RCC 7860 (cell line): ENCODE results near the gene AXIN1.
"Not testable (repeated sequence)": the region's sequence is repeated elsewhere in the genome, so short reads cannot be mapped to it uniquely, and the experiment has no call there.

Experiments
- DNase-seq: peaks from one replicate; pipeline ENCODE4 v3.0.0-alpha.2; 2015; ENCODE audit warnings: low spot score
- FAIRE-seq: peaks from 2 replicates; lab custom pipeline; 2012; peaks lifted over from hg19 to GRCh38; lab: Jason Lieb, UNC

The AXIN1 gene, protein sequence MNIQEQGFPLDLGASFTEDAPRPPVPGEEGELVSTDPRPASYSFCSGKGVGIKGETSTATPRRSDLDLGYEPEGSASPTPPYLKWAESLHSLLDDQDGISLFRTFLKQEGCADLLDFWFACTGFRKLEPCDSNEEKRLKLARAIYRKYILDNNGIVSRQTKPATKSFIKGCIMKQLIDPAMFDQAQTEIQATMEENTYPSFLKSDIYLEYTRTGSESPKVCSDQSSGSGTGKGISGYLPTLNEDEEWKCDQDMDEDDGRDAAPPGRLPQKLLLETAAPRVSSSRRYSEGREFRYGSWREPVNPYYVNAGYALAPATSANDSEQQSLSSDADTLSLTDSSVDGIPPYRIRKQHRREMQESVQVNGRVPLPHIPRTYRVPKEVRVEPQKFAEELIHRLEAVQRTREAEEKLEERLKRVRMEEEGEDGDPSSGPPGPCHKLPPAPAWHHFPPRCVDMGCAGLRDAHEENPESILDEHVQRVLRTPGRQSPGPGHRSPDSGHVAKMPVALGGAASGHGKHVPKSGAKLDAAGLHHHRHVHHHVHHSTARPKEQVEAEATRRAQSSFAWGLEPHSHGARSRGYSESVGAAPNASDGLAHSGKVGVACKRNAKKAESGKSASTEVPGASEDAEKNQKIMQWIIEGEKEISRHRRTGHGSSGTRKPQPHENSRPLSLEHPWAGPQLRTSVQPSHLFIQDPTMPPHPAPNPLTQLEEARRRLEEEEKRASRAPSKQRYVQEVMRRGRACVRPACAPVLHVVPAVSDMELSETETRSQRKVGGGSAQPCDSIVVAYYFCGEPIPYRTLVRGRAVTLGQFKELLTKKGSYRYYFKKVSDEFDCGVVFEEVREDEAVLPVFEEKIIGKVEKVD

DNA sequence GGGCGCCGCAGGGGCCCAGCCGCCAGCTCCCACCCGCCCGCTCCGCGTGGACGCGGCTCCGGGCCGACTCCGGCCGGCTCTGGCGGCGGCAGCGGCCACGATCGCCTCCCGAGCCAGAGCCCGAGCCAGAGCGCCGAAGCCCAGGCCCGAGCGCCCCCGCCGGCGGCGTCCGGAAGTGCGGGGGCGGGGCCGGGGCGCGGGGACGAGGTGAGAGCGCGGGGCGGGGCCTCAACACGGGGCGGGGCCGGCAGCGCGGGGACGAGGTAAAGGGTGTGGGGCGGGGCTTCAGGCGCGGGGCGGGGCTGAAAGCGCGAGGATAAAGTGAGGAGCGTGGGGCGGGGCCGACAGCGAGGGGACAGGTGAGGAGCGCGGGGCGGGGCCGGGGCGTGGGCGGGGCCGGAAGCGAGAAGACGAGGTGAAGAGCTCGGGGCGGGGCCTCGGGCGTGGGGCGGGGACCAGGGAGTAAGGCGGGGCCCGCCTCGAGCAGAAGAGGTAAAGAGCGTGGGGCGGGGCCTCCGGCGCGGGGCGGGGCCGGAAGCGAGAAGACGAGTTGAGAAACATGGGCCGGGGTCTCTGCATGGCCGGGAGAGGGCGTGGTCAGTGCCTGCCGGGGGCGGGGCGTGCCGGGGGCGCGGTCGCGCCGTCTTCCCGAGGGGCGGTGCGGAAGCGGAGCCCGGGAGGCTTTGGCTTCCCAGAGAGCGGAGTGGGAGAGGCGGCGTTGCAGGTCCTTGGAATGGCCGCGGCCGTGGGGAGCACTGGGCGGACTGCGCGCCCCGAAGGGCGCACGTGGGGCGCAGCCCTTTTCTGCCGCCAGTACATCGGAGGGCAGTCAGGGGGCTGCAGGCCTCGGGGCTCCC is at the start of gene AXIN1:
Gene AXIN1, minus strand, starts transcription at position 177 of the 857 bp plus-strand sequence. CDS start 5,698 bp downstream, outside the sequence.
- no peak for FAIRE-seq
- DNase-seq, result peak; percentile 94

DNA sequence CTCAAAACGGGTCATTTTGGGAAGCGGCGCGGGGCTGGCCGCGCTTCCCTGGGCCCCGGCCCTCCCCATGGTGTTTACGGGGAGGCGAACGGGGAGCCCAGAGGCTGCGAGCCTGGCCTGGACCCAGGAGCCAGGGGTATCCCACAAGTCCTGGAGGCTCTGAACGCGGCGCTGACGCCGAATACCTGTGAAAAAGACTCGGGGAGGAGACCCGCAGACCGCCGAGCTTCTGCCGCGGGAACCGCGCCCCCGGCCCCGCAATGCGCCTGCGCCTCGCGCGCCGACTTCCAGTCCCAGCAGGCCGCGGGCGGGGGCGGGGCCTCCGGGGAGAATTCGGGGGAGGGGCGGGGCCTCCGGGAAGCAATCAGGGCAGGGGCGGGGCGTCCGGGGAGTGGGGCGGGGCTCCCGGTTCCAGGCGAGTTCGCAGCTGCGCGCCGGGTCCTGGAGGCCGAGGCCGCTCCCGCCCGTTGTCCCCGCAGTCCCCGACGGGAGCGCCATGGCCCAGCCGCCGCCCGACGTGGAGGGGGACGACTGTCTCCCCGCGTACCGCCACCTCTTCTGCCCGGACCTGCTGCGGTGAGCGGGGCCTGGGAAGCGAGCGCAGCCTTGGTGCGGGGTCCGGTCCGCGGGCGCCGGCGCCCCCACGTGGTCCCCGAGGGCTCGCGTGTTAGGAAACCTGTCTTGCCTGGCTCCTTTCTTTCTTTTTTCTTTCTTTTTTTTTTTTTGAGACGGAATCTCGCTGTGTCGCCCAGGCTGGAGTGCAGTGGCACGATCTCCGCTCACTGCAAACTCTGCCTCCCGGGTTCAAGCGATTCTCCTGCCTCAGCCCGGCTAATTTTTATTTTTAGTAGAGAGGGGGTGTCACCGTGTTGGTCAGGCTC is 49.2 kb upstream of the AXIN1 start, which contains the start of gene DECR2:
Gene DECR2, plus strand, starts transcription at position 418 of the 881 bp plus-strand sequence. Its CDS starts 79 bp downstream, at position 497.
- FAIRE-seq, result no peak
- peak; percentile 63 for DNase-seq

DNA sequence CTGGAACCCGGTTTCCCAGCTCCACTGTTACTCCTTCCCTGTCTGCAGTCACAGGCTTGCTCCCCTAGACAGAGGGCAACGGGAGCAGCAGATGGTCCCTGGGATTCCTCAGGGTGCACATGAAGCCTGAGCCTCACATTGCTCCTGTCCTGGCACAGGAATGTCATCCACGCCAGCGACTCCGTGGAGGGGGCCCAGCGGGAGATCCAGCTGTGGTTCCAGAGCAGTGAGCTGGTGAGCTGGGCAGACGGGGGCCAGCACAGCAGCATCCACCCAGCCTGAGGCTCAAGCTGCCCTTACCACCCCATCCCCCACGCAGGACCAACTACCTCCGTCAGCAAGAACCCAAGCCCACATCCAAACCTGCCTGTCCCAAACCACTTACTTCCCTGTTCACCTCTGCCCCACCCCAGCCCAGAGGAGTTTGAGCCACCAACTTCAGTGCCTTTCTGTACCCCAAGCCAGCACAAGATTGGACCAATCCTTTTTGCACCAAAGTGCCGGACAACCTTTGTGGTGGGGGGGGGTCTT is 47.6 kb upstream of the AXIN1 start:
- FAIRE-seq (no peak), DNase-seq (no peak)

DNA sequence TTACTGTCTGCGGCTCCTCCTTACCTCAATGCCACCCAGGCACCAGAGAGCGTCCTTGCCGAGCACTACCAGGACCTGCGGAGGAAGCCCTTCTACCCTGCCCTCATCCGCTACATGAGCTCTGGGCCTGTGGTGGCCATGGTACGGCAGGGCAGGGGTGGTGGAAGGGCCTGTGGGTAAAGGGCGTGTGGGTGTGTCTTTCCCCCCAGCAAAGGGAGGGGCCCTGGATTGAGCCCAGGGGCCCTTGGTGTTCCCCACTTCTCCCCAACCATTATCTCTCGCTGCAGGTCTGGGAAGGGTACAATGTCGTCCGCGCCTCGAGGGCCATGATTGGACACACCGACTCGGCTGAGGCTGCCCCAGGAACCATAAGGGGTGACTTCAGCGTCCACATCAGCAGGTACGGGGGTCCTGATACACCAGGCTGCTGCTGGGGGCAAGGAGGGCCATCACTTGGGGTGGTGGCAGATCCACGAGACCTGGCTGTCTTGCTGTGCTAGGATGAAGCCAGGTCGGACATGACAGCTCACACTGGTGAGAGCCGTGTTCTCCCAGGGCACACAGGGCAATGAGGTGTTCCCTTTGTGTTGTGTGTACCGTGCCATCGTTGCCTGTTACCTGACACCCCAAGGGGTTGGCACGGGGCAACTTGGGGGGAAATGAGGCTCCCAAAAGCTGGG is 47.0 kb upstream of the AXIN1 start:
- FAIRE-seq (no peak), DNase-seq (no peak)

DNA sequence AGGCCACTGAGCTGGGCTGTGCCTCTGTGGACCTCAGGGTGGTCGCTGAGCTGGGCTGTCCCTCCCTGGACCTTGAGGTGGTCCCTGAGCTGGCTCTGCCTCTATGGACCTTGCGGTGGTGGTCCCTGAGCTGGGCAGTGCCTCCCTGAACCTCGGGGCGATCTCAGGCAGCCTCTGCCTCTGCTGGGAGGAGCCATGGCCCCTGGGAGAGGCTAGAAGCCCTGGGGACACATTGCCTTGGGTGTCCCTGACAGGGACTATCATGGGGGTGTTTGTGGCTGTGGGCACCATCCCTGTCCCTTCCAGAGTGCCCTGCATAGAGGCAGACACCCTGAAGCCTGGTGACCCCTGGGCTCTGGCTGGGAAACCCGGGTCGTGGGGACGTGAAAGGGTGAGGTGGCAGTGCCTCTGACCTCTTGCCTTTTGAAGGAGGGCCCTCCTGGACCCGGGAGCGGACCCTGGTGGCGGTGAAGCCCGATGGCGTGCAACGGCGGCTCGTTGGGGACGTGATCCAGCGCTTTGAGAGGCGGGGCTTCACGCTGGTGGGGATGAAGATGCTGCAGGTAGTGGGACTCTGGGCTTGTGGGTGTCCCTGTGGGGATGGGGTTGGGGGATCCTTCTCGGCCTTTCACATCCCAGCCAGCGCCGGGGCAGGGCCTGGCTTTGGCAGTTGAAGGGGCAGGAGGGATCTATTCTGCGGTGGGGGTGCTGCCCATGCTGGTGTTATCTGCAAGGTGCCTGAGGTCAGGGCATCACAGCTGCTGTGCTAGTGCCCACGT is 46.2 kb upstream of the AXIN1 start:
- no peak for FAIRE-seq

DNA sequence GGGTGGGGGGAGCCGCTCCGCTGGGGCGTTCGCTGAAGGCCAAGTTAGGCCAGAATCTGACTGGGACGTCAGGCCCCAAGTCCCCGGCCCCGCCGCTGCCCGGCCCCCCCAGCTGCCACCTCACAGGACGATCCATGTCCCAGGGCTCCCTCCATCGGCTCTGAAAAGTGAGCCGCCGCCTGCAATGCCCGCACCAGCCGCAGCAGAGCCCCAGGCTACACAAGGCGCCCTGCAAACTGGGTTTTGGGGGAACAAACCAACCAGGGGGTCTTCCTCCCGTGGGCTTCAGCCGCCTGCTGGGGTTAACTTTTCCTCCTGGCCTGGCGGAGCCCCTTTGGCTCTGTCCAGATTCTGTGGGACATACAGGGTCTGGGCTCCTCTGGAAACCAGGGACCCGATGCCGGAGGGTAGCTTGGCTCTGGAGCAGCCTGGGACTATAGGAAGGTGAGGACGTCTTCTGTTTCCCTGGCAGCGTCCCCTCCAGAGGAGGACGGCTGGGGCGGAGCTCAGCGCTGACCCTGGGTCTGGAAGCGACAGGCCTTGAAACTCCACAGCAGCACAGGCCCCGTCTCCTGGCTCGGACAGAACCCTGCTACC is 45.3 kb upstream of the AXIN1 start:
- no peak for FAIRE-seq

More for the DNA sequence above, 46.2 kb upstream of the AXIN1 start:
- no peak for DNase-seq

DNA sequence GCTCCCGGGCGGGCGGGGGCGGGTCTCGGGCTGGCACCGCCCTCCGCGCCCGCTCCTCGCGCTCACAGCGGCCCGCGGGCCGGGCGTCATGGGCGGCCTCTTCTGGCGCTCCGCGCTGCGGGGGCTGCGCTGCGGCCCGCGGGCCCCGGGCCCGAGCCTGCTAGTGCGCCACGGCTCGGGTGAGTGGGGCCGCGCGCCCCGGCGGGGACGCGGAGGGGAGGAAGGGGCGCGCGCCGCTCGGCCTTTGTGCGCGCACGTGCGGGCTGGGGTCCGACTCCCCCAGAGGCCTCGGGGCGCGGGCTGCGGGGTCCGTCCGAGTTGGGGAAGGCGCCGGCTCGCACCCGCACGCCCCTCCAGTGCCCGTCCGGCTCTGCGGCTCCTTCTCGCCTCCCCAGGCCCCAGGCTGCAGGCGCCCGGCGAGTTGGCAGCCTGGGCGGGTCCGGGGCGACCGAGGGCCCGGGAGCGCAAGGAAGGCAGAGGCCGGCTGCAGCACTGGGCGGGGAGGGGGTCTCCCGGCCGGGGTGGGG is 44.7 kb upstream of the AXIN1 start, which contains the start of gene NME4:
Gene NME4, plus strand, starts transcription at position 65 of the 527 bp plus-strand sequence. Its CDS starts 24 bp downstream, at position 89.
- DNase-seq (no peak), FAIRE-seq (no peak)

More for the DNA sequence above, 45.3 kb upstream of the AXIN1 start:
- DNase-seq, result no peak

DNA sequence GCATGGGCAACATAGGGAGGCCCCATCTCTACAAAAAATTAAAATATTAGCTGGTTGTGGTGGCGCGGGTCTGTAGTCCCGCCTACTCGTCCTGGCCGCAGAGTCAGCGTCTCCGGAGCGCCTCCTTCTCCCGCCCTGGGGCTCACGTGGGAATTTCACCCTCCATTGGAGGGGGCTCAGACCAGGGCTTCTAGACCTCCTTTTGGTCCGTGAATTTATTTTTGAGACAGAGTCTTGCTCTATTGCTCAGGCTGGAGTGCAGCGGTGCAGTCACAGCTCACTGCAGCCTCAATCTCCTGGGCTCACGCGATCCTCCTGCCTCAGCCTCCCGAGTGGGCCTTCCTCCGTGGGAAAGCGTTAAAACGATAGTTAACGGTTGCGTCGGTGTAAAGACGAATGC is 44.1 kb upstream of the AXIN1 start:
- DNase-seq (no peak), FAIRE-seq (no peak)

DNA sequence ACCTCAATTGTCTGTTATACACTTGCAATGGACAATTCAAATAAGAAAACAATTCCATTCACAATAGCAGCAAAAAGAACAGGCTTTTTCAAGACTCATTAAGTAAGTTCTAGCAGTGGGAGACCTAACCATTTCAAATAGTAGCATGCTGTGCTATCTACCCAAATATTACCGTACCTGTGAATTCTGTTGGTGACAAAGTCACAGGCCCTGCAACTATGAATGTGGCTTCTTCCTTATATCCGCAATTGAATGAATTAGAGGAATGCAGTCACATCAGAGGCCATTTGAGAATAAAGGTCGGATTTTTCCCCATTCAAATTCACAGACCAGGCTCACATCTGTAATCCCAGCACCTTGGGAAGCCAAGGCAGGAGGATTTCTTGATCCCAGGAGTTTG is 43.7 kb upstream of the AXIN1 start:
- DNase-seq, result no peak
- FAIRE-seq, result no peak

DNA sequence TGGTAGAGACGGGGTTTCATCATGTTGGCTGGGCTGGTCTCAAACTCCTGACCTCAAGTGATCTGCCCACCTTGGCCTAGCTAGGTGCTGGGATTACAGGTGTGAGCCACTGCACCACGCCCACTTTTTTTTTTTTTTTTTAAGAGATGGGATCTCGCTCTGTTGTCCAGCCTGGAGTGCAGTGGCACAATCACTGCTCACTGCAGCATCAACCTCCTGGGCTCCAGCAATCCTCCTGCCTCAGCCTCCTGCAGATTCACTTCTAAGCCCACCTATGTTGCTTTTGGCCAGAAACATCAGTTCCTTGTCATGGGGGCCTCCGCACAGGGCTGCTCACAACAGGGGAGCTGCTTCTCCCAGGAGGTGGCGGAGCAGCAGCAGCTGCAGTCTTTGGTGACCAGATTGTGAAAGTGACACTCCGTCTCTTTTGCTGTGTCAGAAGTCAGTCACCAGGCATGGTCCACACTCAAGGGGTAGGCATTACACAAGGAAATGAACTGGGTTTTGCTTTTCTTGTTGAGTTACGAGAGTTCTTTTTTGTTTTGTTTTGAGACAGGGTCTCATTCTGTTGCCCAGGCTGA is 40.0 kb upstream of the AXIN1 start:
- FAIRE-seq (no peak), DNase-seq (no peak)

DNA sequence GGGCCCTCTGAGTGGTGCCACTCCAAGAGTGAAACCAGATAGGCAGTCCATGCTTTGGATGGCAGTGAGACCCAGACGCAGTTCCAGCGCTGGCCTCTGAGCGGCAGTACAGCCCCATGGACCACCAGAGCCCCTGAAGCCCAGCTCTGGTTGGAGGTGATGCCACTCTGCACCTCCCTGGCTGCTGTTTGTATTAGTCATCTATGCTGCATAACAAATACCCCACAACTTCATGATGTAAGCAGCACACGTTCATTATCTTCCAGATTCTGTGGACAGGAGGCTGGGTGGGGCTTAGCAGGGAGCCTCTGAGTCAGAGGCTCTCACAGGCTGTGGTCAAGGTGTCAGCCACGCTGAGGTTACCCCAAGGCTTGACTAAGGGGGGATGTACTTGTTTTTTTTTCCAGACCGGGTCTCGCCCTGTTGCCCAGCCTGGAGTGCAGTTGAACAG is 39.4 kb upstream of the AXIN1 start:
- DNase-seq (peak; percentile 95), FAIRE-seq (peak; percentile 40)

DNA sequence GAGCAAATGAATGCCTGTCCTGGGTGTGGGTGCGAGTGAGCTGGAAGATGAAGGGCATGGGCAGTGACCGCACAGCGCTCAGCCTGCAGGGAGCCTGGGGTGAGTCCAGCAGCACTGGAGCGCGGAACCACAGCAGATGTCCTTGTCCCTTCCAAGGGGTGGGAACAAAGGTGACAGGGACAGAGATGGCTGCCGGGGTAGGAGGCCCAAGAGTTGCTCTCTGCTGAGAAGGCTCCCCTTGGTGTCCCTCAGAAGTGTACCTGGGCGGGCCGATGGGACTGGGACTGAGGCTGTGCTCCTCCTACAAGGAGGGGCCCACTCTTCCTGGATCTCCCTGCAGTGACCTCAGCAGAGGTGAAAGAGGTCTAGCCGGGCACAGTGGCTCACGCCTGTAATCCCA is 36.8 kb upstream of the AXIN1 start:
- FAIRE-seq (no peak), DNase-seq (peak; percentile 25)

DNA sequence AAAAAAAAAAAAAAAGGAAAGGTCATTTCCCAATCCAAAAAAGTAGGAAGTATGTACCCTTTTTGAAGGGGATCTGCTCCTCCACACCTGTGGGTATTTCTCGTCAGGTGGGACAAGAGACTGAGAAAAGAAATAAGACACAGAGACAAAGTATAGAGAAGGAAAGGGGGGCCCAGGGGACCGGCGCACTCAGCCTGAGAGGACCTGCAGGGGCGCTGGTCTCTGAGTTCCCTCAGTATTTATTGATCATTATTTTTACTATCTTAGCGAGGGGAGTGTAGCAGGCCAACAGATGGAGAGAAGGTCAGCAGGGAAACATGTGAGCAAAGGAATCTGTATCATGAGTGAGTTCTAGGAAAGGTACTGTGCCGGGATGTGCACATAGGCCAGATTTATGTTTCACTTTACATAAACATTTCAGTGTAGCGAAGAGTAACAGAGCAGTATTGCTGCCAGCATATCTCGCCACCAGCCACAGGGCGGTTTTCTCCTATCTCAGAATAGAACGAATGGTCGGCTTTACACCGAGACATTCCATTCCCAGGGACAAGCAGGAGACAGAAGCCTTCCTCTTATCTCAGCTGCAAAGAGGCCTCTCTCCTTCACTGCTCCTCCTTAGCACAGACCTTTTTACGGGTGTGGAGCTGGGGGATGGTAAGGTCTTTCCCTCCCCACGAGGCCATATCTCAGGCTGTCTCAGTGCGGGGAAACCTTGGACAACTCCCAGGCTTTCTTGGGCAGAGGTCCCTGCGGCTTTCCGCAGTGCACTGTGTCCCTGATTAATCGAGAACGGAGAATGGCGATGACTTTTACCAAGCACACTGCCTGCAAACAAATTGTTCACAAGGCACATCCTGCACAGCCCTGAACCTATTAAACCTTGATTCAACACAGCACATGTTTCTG is 35.5 kb upstream of the AXIN1 start:
- not testable (repeated sequence) for FAIRE-seq

DNA sequence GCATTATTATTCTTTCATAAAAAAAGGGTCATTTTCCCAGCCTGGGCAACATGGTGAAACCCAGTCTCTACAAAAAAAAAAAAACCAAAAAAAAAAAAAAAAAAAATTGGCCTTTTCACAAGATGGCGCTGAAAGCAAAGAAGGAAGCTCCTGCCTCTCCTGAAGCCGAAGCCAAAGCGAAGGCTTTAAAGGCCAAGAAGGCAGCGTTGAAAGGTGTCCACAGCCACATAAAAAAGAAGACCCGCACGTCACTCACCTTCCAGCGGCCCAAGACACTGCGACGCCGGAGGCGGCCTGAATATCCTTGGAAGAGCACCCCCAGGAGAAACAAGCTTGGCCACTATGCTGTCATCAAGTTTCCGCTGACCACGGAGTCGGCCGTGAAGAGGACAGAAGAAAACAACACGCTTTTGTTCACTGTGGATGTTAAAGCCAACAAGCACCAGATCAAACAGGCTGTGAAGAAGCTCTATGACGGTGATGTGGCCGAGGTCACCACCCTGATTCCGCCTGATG is 34.2 kb upstream of the AXIN1 start:
- DNase-seq, result no peak
- FAIRE-seq, result no peak

More for the DNA sequence above, 35.5 kb upstream of the AXIN1 start:
- not testable (repeated sequence) for DNase-seq

DNA sequence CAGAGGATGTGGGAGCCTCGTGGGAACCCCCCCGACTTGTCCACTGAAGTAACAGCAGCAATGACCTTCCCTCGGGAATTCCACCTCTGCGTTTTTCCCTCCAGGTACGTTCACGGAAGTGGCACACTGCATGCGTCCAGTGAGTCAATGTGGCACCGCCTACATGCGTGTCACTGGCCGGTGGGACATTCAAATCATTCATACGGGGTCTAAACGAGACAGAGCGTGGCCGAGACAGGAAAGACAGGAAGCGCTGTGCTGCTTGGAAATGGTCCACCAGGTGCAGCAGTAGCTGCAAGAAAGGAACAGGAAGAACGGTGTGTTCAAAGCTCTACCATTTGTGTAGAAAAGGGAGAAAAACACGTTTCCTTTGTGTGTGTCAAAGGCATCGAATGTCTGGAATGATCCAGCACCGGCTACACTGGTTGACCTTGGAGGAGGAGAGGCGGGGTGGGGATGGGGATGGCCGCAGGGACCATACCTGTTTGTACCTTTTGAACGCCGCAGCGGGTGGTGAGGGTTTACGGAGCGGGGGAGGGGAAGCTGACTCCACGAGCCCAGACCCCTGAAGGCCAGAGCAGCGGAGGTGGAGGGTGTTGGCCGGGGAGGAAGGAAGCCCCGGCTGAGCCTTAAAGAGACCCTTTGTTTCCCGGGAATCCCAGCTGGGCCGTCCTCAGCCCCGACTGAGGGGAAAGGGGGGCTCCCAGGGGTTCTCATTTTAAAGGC is 31.0 kb upstream of the AXIN1 start:
- no peak for DNase-seq
- no peak for FAIRE-seq
